Testis (tissue), 2 donors: ENCODE data around the gene STXBP6.

Experiments used
- POLR2A ChIP-seq: fragments of 450-650 bp; IDR thresholded peaks from one replicate; pipeline ENCODE4 v1.6.1; 2017; ENCODE audit warnings: antibody characterized with exemption, mild to moderate bottlenecking, moderate library complexity
- TF ChIP-seq, protein P1 (sequence below), 3 experiments: fragments of 450-650 bp in 2 of 3; fragments of 200-600 bp in 1 of 3; sonication (generic) in 1 of 3; IDR thresholded peaks; one replicate each; pipeline ENCODE4 v1.5.1; 2016 to 2019; ENCODE audit warnings: antibody characterized with exemption in 3 of 3, mild to moderate bottlenecking in 2 of 3, moderate library complexity in 1 of 3

DNA sequence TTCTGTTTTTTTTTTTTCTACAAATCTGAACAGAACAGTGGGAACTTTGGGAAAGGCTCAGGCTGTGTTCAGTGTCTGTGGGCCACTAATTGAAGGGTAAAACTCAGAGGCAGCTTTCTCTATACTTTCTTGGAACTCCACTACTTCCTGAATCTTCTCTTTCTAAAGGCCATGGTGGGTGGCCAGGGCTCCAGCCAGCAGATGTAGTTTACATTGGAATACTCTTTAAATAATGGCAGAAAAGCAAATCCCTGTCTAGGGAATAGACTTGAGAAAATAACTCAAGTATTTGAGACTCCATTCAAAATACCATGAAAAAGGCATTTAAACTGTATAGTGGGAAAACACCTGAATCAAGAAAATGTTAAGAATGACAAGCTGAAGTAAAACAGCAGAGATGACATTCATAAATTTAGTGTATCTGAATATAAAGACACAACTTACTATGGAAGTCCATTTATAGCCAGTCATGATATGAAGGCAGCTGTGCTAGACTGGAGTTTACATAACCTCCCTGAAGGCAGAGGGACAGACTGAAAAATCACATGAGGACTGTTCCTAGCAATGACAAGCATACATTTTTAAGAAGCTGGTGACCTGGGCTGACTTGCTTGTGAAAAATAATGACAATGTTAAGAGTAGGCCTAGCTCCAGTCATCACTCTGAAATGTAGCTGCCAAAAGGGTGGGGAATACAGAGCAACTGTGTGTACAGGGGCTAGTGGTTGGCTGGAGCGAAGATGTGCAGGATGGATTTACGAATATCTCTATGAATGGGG, 168.6 kb downstream of the STXBP6 start:
- no peak for TF ChIP-seq POLR2A
- TF ChIP-seq, protein P1, sequence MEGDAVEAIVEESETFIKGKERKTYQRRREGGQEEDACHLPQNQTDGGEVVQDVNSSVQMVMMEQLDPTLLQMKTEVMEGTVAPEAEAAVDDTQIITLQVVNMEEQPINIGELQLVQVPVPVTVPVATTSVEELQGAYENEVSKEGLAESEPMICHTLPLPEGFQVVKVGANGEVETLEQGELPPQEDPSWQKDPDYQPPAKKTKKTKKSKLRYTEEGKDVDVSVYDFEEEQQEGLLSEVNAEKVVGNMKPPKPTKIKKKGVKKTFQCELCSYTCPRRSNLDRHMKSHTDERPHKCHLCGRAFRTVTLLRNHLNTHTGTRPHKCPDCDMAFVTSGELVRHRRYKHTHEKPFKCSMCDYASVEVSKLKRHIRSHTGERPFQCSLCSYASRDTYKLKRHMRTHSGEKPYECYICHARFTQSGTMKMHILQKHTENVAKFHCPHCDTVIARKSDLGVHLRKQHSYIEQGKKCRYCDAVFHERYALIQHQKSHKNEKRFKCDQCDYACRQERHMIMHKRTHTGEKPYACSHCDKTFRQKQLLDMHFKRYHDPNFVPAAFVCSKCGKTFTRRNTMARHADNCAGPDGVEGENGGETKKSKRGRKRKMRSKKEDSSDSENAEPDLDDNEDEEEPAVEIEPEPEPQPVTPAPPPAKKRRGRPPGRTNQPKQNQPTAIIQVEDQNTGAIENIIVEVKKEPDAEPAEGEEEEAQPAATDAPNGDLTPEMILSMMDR (IDR thresholded peaks at IDR 0.05) = no peak
